GM15510 (cell line): ENCODE results near the gene FTO.

ENCODE experiments used
- POLR2A ChIP-seq: IDR thresholded peaks from 3 replicates; pipeline ENCODE4 v1.6.1; 2011; ENCODE audit warnings: borderline replicate concordance; ENCODE audit not compliant: insufficient read length; ENCODE audit errors: extremely low read depth

Gene FTO

GRCh38 chr16:53866520-53866919 lies 162.6 kb downstream of the FTO start:
- TF ChIP-seq POLR2A = no peak

- no peak for TF ChIP-seq POLR2A
Measured at GRCh38 chr16:53870831-53871230, 166.9 kb downstream of the FTO start.

- no peak for TF ChIP-seq POLR2A
Measured at GRCh38 chr16:53872248-53873221, 168.6 kb downstream of the FTO start.

GRCh38 chr16:53876811-53877210 lies 172.9 kb downstream of the FTO start:
- TF ChIP-seq POLR2A = no peak

GRCh38 chr16:53878216-53878615 lies 174.3 kb downstream of the FTO start:
- TF ChIP-seq POLR2A = no peak

- no peak for TF ChIP-seq POLR2A
Measured at GRCh38 chr16:53881371-53881770, 177.4 kb downstream of the FTO start.

- TF ChIP-seq POLR2A = no peak
Measured at GRCh38 chr16:53882310-53882709, 178.4 kb downstream of the FTO start.

GRCh38 chr16:53884748-53885147 lies 180.8 kb downstream of the FTO start:
- no peak for TF ChIP-seq POLR2A

- no peak for TF ChIP-seq POLR2A
Measured at GRCh38 chr16:53886482-53887378, 182.8 kb downstream of the FTO start.

GRCh38 chr16:53888222-53888621 lies 184.3 kb downstream of the FTO start:
- no peak for TF ChIP-seq POLR2A

- TF ChIP-seq POLR2A = no peak
Measured at GRCh38 chr16:53891409-53892139, 187.6 kb downstream of the FTO start.

GRCh38 chr16:53892155-53892554 lies 188.2 kb downstream of the FTO start:
- no peak for TF ChIP-seq POLR2A

- TF ChIP-seq POLR2A = no peak
Measured at GRCh38 chr16:53893731-53894435, 189.9 kb downstream of the FTO start.

- TF ChIP-seq POLR2A = no peak
Measured at GRCh38 chr16:53894686-53895085, 190.7 kb downstream of the FTO start.
